ENCODE results near the gene SHANK1.
"Not testable (repeated sequence)": the region's sequence is repeated elsewhere in the genome, so short reads cannot be mapped to it uniquely, and the experiment has no call there.

Gene SHANK1

GRCh38 chr19:50719566-50719965 is at the start of gene SHANK1:
Gene SHANK1 (minus strand): TSS chr19:50719802. CDS start chr19:50716919, 2,883 bp downstream.
- DNase-seq: no peak

GRCh38 chr19:50768277-50768676 is 48.7 kb upstream of the SHANK1 start:
- no peak for DNase-seq

- DNase-seq: not testable (repeated sequence)
Measured at GRCh38 chr19:50767263-50767662, 47.7 kb upstream of the SHANK1 start.

- DNase-seq: not testable (repeated sequence)
Measured at GRCh38 chr19:50766746-50767145, 47.1 kb upstream of the SHANK1 start.

GRCh38 chr19:50764409-50764808 is 44.8 kb upstream of the SHANK1 start:
- DNase-seq: no peak

- DNase-seq: not testable (repeated sequence)
Measured at GRCh38 chr19:50763521-50763920, 43.9 kb upstream of the SHANK1 start.

- not testable (repeated sequence) for DNase-seq
Measured at GRCh38 chr19:50761501-50761900, 41.9 kb upstream of the SHANK1 start.

- peak; percentile 11 for DNase-seq
Measured at GRCh38 chr19:50759886-50760285, 40.3 kb upstream of the SHANK1 start.

- DNase-seq: not testable (repeated sequence)
Measured at GRCh38 chr19:50759076-50759475, 39.5 kb upstream of the SHANK1 start.

GRCh38 chr19:50757624-50758023 is 38.0 kb upstream of the SHANK1 start:
- DNase-seq: not testable (repeated sequence)

GRCh38 chr19:50756244-50756643 is 36.6 kb upstream of the SHANK1 start:
- not testable (repeated sequence) for DNase-seq

- DNase-seq: no peak
Measured at GRCh38 chr19:50753879-50754278, 34.3 kb upstream of the SHANK1 start.

GRCh38 chr19:50750010-50750409 is 30.4 kb upstream of the SHANK1 start:
- no peak for DNase-seq

- DNase-seq: no peak
Measured at GRCh38 chr19:50749490-50749889, 29.9 kb upstream of the SHANK1 start.

- not testable (repeated sequence) for DNase-seq
Measured at GRCh38 chr19:50747141-50747540, 27.5 kb upstream of the SHANK1 start.

GRCh38 chr19:50745221-50745620 is 25.6 kb upstream of the SHANK1 start:
- no peak for DNase-seq

GRCh38 chr19:50743537-50743936 is 23.9 kb upstream of the SHANK1 start:
- DNase-seq: no peak

GRCh38 chr19:50741179-50741933 is 21.8 kb upstream of the SHANK1 start:
- DNase-seq: no peak

- DNase-seq: no peak
Measured at GRCh38 chr19:50739914-50740426, 20.4 kb upstream of the SHANK1 start.

- no peak for DNase-seq
Measured at GRCh38 chr19:50739132-50739913, 19.7 kb upstream of the SHANK1 start.

- DNase-seq: no peak
Measured at GRCh38 chr19:50736338-50736737, 16.7 kb upstream of the SHANK1 start.

GRCh38 chr19:50735869-50736268 is 16.3 kb upstream of the SHANK1 start:
- DNase-seq: no peak

GRCh38 chr19:50729894-50730293 is 10.3 kb upstream of the SHANK1 start:
- no peak for DNase-seq
